ENCODE results near the gene ZNF628. TPM values are rescaled to one million over a fixed set of nuclear protein-coding genes. Genes with fewer than 3 reads are reported as not detected.
A peak's percentile ranks its signal among the peaks of the same experiment; 100 is the strongest.

The ZNF628 gene
- polyA plus RNA-seq, 3 donors, result 5.1 to 6.8 (median 5.2) TPM

GRCh38 chr19:55461974-55462626 is 14.3 kb upstream of the ZNF628 start:
- DNase-seq, result no peak

DNA sequence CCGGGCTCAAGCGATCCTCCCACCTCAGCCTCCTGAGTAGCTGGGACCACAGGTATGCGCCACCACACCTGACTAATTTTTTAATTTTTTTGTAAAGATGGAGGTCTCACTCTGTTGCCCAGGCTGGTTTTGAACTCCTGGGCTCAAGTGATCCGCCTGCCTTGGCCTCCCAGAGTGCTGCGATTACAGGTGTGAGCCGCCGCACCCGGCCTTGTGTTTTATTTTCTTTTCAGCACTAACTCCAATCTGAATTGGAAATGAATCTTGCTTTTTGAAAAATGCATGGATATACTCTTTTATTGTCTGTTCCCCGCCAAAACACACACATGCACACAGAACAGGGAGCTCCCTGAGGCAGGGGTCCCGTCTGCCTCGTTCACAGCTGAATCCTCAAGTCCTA is 13.7 kb upstream of the ZNF628 start:
- DNase-seq, result no peak

GRCh38 chr19:55463583-55464031 is 12.8 kb upstream of the ZNF628 start:
- no peak for DNase-seq

DNA sequence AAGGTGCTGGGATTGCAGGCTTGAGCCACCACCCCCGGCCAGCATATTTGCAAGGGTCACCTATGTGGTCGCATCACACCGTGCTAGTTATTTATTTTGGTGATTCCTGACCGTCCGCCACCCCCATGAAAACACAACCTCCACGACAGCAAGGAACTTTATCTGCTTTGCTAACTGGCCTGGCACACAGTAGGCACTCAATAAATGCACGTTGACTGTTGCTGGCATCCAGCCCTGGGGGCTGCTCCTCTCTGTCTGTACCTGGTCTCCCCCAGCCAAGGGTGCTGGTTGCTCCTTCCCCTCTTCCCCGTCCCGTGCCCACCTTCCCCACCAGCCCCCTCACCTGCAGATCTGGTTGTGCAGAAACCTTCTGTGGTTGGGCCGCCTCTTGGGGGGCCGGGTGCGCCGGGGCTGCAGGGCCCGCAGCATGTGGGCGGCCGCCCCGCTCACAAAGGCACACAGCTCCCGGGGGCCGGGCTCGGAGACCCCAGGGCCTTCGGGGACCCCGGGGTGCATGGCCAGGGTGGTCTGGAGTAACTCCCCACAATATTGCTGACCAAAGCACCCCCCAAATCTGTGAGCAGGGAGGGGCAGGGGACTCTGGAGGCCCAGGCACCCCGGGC is 12.3 kb upstream of the ZNF628 start:
- DNase-seq, result no peak

DNA sequence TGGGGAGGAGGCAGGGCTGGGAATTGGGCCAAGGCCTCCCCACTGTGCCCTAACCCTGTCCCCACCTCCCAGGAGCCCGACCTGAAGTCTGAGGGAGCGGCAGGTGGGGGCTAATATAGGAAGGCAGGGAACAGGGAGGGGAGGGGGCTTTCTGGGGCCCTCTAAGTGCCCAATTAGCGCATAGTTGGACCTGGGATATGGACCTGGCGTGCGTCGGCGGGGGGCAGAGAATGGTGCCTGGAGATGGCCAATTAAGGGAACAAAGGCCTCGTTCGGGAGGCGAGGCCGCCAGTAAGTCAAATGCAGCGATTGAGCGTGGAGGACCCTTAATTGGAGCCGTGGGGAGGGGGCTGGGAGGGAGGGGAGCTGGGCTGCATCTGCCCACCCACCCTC is 11.8 kb upstream of the ZNF628 start, which contains the start of gene C19orf85:
TSS of gene C19orf85 (minus strand) at position 90 of the 393 bp plus-strand sequence. CDS start 197 bp downstream, outside the sequence.
- DNase-seq, result no peak

DNA sequence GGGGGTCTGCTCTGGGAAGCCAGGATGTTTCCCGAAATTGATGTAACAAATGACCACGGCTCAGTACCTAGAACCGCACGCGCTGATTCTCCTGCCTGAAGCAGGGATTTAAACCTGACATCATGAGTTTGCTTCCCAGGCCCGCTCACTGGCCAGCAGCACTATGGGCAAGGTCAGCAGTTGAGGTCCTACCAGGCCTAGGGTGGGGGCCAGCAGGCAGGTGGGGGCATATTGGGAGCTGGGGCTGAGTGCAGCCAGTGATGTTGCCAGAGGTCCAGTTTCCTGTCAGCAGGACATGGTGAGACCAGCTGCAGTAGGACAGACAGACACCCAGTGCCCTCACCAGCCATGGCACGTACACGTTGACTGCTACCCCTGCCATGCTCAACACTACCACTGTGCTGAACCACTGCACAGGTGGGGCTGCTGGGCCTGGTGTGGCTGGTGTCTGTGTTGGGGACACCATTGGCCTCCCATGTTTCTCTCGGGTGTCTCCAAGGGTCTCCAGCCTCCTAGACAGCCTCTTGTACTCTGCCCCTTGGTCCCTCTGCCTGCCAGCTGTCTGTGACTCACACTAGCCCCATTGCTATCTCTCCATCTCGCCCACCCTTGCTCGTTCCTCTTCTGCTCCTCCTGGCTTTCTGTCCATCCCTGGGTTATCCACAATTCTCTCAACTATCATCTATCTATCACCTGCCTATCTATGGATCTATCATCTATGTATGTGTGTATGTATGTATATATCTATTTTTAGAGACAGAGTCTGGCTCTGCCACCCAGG is 10.8 kb upstream of the ZNF628 start:
- no peak for DNase-seq

- DNase-seq, result no peak
Observed at GRCh38 chr19:55466241-55466614, 10.2 kb upstream of the ZNF628 start.

GRCh38 chr19:55467236-55468053 is 9.0 kb upstream of the ZNF628 start:
- no peak for DNase-seq

DNA sequence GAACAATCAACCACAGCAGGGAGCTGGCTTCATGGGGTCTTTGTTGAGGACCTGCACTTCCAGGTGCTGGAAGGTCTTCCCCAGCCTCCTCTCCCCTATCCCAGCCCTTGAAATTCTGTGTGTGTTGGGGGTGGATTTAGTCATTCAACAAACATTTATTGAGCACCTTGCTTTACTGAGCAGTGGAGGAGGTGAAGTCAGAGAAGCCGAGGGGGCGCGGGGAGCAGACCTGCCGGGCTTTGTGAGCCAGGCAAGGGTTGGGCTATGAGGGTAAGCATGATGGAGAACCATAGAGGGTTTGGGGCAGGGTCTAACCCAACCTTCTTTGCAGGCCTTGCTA is 8.4 kb upstream of the ZNF628 start:
- DNase-seq, result no peak

- DNase-seq, result no peak
Observed at GRCh38 chr19:55471266-55471665, 5.2 kb upstream of the ZNF628 start.

DNA sequence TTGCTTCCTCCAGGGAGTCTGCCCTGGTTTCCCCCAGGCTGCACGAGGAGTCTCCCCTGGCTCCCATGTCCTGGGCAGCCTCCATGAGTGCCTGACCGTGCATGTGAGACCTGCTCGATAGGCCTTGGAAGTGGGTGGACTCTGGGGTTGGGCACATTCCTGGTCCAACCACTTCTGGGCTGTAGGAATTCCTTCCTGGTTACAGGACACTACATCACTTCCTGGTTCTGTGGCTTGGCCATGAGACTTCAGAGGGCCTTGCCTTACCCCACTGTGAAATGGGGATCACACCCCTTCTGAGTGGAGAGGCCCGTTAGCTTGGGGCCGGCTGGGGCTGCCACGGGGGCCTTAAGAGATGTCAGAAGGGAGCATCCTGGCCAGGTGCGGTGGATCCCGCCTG is 4.0 kb upstream of the ZNF628 start:
- DNase-seq, result no peak

DNA sequence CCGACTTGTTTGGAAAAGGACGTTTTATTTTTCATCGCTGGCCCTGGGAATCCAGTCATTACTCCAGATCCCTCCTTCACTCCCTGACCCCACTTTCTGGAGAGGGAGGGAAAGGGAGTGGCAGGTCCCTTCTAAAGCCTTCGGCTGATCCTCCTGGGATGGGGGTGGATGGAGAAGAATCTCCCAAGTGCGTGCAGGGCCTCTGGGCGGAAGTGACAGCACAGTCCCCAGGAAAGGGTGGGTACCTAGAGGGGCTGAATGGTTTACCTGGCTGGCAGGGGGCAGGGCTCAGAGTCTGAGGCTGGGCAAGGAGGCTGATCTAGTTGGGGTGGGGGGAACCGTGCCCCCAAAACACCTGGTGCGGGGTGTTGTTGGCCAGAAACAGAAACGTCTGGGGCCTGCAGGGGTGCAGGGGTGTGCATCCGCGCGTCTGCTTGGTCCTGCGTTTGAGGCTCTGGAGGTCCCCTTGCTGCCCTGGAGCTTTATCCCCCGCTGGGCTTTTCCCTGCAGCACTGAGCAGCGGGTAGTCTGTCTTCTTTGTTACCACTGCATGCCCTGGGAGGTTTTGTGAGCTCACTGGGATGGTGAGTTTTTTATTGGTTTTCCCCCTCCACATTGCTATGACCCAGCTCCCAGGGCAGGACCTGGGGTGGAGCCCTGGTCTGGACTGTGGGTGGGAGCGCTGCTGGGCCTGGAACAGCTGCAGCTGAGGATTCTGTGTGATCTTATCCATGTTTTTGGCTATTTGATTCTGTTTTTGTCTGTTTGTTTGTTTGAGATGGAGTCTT is 3.0 kb upstream of the ZNF628 start:
- no peak for DNase-seq

DNA sequence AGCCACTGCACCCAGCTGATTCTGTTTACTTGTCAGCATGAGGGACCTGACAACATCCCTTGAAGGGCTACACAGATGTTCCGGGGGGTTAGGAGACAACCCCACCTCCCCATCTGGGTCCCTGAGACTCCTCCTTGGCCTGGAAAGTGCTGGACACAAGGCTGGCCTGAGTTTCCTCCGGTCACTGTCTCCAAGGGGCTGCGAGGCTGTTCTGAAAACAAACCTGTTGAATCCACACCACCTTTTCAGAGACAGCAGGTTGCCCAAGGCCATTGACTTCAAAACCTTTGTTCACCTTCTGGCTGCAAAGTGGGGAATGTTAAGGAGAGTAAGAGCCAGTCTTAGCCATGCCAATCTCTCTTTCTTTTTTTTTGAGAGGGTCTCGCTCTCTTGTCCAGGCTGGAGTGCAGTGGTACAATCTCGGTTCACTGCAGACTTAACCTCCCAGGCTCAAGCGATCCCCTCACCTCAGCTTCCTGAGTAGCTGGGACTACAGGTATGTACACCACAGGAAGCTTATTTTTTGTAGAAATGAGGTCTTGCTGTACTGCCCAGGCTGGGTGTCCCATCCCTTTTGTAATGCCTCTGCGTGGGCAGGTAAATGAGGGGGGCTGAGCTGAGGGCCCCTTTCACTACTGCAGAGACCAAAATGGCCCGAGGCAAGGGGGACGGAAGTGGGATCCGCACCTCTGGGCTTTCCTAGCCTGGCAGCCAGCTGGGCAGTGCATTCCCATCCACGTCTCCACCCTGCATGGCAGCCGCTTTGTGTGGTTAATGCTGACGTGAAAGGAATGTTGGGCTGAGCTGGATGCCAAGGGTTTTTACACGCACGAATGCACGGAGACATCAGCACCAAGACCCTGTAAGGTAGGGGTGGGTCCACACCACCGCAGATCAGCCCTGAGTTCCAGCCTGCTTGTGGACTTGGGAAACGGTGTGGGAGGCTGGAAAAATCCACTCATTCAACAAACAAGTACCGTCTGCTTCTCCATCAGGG is 1.9 kb upstream of the ZNF628 start:
- peak; percentile 69 for DNase-seq

GRCh38 chr19:55477905-55478304 is 1.5 kb downstream of the ZNF628 start:
- no peak for DNase-seq

GRCh38 chr19:55478364-55478763 is 1.9 kb downstream of the ZNF628 start:
- no peak for DNase-seq

DNA sequence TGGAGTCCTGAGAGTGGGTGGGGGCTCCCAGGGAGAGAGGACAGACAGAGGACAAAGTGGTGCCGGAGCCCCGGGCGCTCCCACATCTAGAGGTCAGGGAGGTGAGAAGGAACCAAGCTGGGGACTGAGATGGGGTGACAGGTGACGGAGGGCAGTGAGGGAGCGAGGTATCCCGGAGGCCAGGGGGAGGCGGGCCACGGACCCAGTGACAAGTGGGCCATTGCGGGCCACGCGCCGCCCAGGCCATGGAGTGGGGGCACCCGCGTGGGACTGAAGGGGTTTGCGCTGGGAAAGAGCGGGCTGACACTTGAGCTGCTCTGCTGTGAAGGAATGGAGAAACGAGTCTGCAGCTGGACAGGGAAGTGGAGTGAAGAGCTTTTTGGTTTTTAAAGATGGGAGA is 2.6 kb downstream of the ZNF628 start:
- DNase-seq, result no peak

DNA sequence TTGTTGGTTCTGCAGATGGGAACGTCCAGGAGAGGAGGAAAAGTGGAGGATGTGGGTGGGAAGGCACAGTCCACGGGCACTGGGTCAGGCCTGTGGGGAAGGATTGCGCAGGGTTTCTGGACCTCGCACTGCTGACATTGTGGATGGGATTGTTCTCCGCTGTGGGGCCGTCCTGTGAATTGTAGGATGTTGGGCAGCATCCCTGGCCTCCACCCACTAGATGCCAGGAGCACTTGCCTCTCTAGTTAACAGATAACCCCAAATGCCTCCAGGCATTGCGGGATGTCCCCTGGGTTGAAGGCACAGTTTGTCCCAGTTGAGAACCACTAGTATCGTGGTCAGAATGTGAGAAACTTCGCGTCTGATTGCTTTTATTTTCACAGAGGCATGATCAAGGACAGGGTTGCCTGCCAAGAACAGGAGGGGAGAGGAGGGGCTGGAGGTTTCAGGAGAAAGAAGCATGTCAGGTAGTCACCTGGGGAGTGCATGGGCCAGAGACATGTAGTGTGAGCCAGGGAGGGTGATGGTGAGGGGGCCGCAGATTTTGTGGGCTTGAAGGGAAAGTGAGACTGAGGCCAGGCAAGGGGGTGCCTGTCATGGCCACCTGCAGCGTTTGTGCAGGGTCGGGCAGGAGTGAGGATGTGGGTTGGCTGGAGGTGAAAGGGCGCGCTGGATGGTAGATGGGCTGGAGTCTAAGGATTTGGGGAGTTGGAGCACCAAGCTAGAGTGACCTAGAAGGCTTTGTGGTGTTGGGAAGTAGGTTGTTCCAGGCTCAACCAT is 3.2 kb downstream of the ZNF628 start:
- no peak for DNase-seq

- no peak for DNase-seq
Observed at GRCh38 chr19:55481148-55481793, 4.9 kb downstream of the ZNF628 start.

- no peak for DNase-seq
Observed at GRCh38 chr19:55481794-55482155, 5.4 kb downstream of the ZNF628 start.
